Kidney capillary endothelial cell (primary cell): Measurements from ENCODE around the gene CCNA2.

Experiments used
- DNase-seq: peaks from one replicate; pipeline ENCODE4 v3.0.0-alpha.2; 2018; ENCODE audit warnings: low spot score

CCNA2 gene

GRCh38 chr4:121773883-121774282 lies 49.8 kb downstream of the CCNA2 start:
- no peak for DNase-seq

GRCh38 chr4:121771869-121772268 lies 51.8 kb downstream of the CCNA2 start:
- DNase-seq, result no peak

GRCh38 chr4:121769341-121769740 lies 54.3 kb downstream of the CCNA2 start:
- DNase-seq, result no peak

- no peak for DNase-seq
Measured at GRCh38 chr4:121767166-121767565, 56.5 kb downstream of the CCNA2 start.
